ENCODE data around the gene ABCB11. TPM values are rescaled to one million over a fixed set of nuclear protein-coding genes. Genes with fewer than 3 reads are reported as not detected.
"Not testable (repeated sequence)": the region's sequence is repeated elsewhere in the genome, so short reads cannot be mapped to it uniquely, and the experiment has no call there.

ABCB11 gene
- total RNA-seq, 6 experiments from 2014 or later = 21.3 to 128 (median 54.8) TPM

GRCh38 chr2:169069341-169069740 lies 38.2 kb upstream of the ABCB11 start, which contains the start of gene DHRS9:
DHRS9 (plus strand) TSS chr2:169069563; CDS start chr2:169081582, 12,019 bp downstream.
- H3K9me3 ChIP-seq = no peaks in the 10 kb centered on the region

GRCh38 chr2:169066897-169067296 lies 35.8 kb upstream of the ABCB11 start:
- Histone ChIP-seq H3K36me3 (no peaks in the 10 kb centered on the region), H3K4me3 (no peak overlapping the region), H3K9me3 (no peaks in the 10 kb centered on the region), H3K27me3 (no peaks in the 10 kb centered on the region), H3K27ac (no peak overlapping the region), H3K4me1 (peaks cover 0 to 22% (median 0%) of the 10 kb centered on the region in 4 donors)
- 36% methylated on average over 1 of the region's 1 CpG for WGBS (ENCODE audit: insufficient coverage, low coverage, low lambda C conversion rate, missing lambda C conversion rate)
- intact Hi-C loops (cut with DNase I) = no loop called here
- TF ChIP-seq POLR2A (IDR thresholded peaks at IDR 0.05) (no peak), CTCF (IDR thresholded peaks at IDR 0.05) (no peak)
- DNase-seq (no peak), ATAC-seq (peak in 1 of 4 donors; percentile 26)

More at GRCh38 chr2:169069341-169069740, 38.2 kb upstream of the ABCB11 start, which contains the start of gene DHRS9:
- intact Hi-C loops (cut with DNase I) = no loop called here
- DNase-seq (no peak), ATAC-seq (peak in 1 of 4 donors; percentile 6)
- Histone ChIP-seq H3K27ac (no peak within 1 kb of the TSS), H3K4me1 (peaks cover 0 to 44% (median 6%) of the 10 kb centered on the region in 4 donors), H3K27me3 (no peaks in the 10 kb centered on the region), H3K36me3 (no peaks in the 10 kb centered on the region), H3K4me3 (no peak within 1 kb of the TSS)
- TF ChIP-seq POLR2A (IDR thresholded peaks at IDR 0.05) (no peak), CTCF (IDR thresholded peaks at IDR 0.05) (no peak)
- 67% methylated on average over 4 of the region's 5 CpGs for WGBS (ENCODE audit: insufficient coverage, low coverage, low lambda C conversion rate, missing lambda C conversion rate)

- intact Hi-C loops (cut with DNase I) = no loop called here
- H3K27ac ChIP-seq = no peak overlapping the region
- H3K4me3 ChIP-seq = no peak overlapping the region
- TF ChIP-seq POLR2A (IDR thresholded peaks at IDR 0.05) = no peak
- TF ChIP-seq CTCF (IDR thresholded peaks at IDR 0.05) = no peak
- ATAC-seq = peak in 1 of 4 donors; percentile 30
- no peaks in the 10 kb centered on the region for H3K27me3 ChIP-seq
- no peaks in the 10 kb centered on the region for H3K9me3 ChIP-seq
- H3K36me3 ChIP-seq = no peaks in the 10 kb centered on the region
- no peak for DNase-seq
- peaks cover 0 to 16% (median 0%) of the 10 kb centered on the region in 4 donors for H3K4me1 ChIP-seq
- WGBS (ENCODE audit: insufficient coverage, low coverage, low lambda C conversion rate, missing lambda C conversion rate) = 67% methylated on average over 2 of the region's 2 CpGs
Measured at GRCh38 chr2:169065864-169066517, 34.9 kb upstream of the ABCB11 start.

GRCh38 chr2:169065422-169065821 lies 34.3 kb upstream of the ABCB11 start:
- WGBS (ENCODE audit: insufficient coverage, low coverage, low lambda C conversion rate, missing lambda C conversion rate) = 24% methylated on average over 1 of the region's 1 CpG
- DNase-seq (no peak), ATAC-seq (no peak)
- no peaks in the 10 kb centered on the region for H3K9me3 ChIP-seq
- H3K27ac ChIP-seq = no peak overlapping the region
- no peaks in the 10 kb centered on the region for H3K27me3 ChIP-seq
- peaks cover 0 to 16% (median 0%) of the 10 kb centered on the region in 4 donors for H3K4me1 ChIP-seq
- H3K4me3 ChIP-seq = no peak overlapping the region
- H3K36me3 ChIP-seq = no peaks in the 10 kb centered on the region
- TF ChIP-seq CTCF (IDR thresholded peaks at IDR 0.05) (no peak), POLR2A (IDR thresholded peaks at IDR 0.05) (no peak)
- intact Hi-C loops (cut with DNase I) = no loop called here

GRCh38 chr2:169064199-169064598 lies 33.1 kb upstream of the ABCB11 start:
- ATAC-seq = not testable (repeated sequence)

GRCh38 chr2:169054575-169054974 lies 23.5 kb upstream of the ABCB11 start:
- H3K4me3 ChIP-seq; H3K27ac ChIP-seq; H3K27me3 ChIP-seq; DNase-seq; H3K4me1 ChIP-seq; ATAC-seq; H3K36me3 ChIP-seq; H3K9me3 ChIP-seq; intact Hi-C loops (cut with DNase I): not testable (repeated sequence)
- 87% methylated on average over 2 of the region's 2 CpGs for WGBS (ENCODE audit: insufficient coverage, low coverage, low lambda C conversion rate, missing lambda C conversion rate)

More at GRCh38 chr2:169064199-169064598, 33.1 kb upstream of the ABCB11 start:
- DNase-seq; H3K27ac ChIP-seq; H3K4me3 ChIP-seq; H3K36me3 ChIP-seq; H3K27me3 ChIP-seq; intact Hi-C loops (cut with DNase I); H3K9me3 ChIP-seq: not testable (repeated sequence)
- H3K4me1 ChIP-seq = peaks cover 0 to 16% (median 0%) of the 10 kb centered on the region in 4 donors
- WGBS (ENCODE audit: insufficient coverage, low coverage, low lambda C conversion rate, missing lambda C conversion rate) = 92% methylated on average over 14 of the region's 17 CpGs
